ENCODE measurements around the gene HDAC2.
"Not testable (repeated sequence)": the region's sequence is repeated elsewhere in the genome, so short reads cannot be mapped to it uniquely, and the experiment has no call there.

HDAC2 gene

DNA sequence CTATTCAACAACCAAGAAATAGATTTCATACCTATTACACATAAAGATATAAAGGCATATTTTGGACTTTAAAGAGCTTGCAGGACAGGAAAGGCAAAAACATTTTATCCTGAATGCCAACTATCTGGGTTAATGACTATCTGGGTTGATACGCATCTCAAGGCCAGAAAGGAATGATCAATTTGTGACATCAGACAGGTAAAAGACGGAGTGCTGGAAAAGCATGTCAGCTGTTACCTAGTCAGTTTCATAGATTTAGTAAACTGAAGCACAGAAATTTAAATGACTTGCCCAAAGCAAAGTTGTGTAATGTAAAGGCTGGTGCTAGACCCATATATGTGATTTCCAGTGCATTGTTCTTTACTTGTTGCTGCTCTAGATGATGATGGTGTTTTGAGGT, 36.8 kb downstream of the HDAC2 start:
- no peak overlapping the region for H3K4me3 ChIP-seq (ENCODE audit: low read length)
- TF ChIP-seq CTCF (IDR thresholded peaks at IDR 0.05; ENCODE audit: insufficient read depth, low read depth, low read length, missing control alignments), result no peak
- no peak for DNase-seq (ENCODE audit: low read depth)

- DNase-seq (ENCODE audit: low read depth); H3K4me3 ChIP-seq (ENCODE audit: low read length): not testable (repeated sequence)
These were observed 39.0 kb downstream of the HDAC2 start for GRCh38 chr6:113931907-113932306.

DNA sequence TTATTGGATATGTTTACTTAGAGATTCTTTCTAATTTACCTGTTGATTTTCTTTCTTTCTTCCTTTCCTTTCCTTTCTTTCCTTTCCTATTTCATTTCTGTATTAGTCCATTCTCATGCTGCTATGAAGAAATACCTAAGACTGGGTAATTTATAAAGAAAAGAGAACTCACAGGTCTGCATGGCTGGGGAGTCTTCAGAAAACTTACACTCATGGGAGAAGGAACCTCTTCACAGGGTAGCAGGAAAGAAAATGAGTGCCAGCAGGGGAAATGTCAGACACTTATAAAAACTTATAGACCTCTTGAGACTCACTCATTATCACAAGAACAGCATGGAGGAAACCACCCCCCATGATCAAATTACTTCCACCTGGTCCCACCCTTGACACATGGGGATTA, 40.8 kb downstream of the HDAC2 start:
- no peak overlapping the region for H3K4me3 ChIP-seq (ENCODE audit: low read length)
- no peak for TF ChIP-seq CTCF (IDR thresholded peaks at IDR 0.05; ENCODE audit: insufficient read depth, low read depth, low read length, missing control alignments)
- DNase-seq (ENCODE audit: low read depth), result no peak

DNA sequence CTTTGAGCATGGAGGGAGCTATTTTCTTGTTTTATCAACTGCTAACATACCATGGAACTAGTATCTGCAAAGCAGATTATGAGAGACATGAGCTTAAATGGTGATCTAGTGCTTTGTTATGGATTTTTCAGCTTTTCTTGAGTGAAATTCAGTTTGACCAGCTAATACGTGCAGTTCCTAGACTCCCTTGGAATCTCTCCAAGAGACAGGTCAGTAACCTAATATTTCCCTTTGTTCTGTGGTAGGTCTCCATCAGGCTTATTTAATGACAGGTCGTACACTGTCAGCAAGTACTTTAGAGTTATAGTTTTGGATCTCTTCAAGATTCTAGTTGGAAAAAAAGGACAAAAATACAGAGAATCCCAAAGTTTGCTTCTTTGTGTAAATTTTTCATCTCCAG, 43.9 kb downstream of the HDAC2 start:
- TF ChIP-seq CTCF (IDR thresholded peaks at IDR 0.05; ENCODE audit: insufficient read depth, low read depth, low read length, missing control alignments), result no peak
- DNase-seq (ENCODE audit: low read depth), result no peak
- no peak overlapping the region for H3K4me3 ChIP-seq (ENCODE audit: low read length)

DNA sequence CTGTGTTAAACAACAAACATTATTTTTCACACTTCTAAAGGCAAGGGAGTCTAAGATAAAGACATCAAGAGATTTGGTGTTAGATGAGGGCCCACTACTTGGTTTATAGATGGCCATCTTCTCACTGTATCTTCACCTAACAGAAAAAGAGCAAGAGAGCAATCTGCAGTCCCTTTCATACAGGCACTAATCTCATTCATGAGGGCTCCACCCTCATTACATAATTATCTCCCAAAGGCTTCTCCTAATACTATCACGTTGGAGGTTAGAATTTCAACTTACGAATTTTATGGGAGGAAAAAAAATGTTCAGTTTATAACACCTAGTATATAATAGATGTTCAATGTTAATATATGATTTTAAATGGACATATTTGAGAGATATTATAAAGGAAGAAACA, 45.6 kb downstream of the HDAC2 start:
- no peak for TF ChIP-seq CTCF (IDR thresholded peaks at IDR 0.05; ENCODE audit: insufficient read depth, low read depth, low read length, missing control alignments)
- no peak for DNase-seq (ENCODE audit: low read depth)
- H3K4me3 ChIP-seq (ENCODE audit: low read length), result no peak overlapping the region

DNA sequence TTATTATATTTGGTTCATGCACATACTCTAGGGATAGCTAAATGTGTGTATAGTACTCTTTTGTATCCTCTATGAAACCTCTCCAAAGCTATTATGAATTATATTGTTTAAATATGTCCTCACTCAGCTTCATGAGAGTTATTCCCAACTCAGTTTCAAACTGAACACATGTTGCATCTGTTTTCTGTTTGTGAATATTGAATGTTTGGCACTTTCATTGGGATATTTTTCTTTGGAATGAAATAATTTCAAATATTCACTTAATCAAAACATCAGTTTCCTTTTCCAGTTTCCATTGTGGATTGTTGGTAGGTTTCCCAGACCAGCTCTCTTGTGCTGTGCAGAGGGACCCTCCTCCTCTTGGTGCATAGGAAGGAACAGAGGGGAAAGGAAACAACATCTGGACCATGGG, 46.6 kb downstream of the HDAC2 start:
- no peak for TF ChIP-seq CTCF (IDR thresholded peaks at IDR 0.05; ENCODE audit: insufficient read depth, low read depth, low read length, missing control alignments)
- H3K4me3 ChIP-seq (ENCODE audit: low read length), result no peak overlapping the region
- no peak for DNase-seq (ENCODE audit: low read depth)

GRCh38 chr6:113923526-113923925, 47.4 kb downstream of the HDAC2 start:
- no peak for TF ChIP-seq CTCF (IDR thresholded peaks at IDR 0.05; ENCODE audit: insufficient read depth, low read depth, low read length, missing control alignments)
- no peak overlapping the region for H3K4me3 ChIP-seq (ENCODE audit: low read length)
- no peak for DNase-seq (ENCODE audit: low read depth)
